Keratinocyte (primary cell): ENCODE data around the gene MED26.

Experiments used
- CTCF ChIP-seq, 3 experiments: IDR thresholded peaks in 1 of 3; conservative IDR thresholded peaks in 1 of 3; optimal IDR thresholded peaks in 1 of 3; 2 replicates in 2 of 3; 3 replicates in 1 of 3; pipeline versions ENCODE3 to v1.5.1; 2011; ENCODE audit warnings: low read length in 3 of 3, mild to moderate bottlenecking in 3 of 3, moderate library complexity in 2 of 3, control low read depth in 1 of 3, inconsistent platforms in 1 of 3; ENCODE audit not compliant: insufficient read depth in 2 of 3; ENCODE audit errors: extremely low read depth in 1 of 3
- EZH2 ChIP-seq: IDR thresholded peaks from one replicate; pipeline ENCODE4 v1.6.1; 2012; ENCODE audit warnings: inconsistent platforms, mild to moderate bottlenecking, low read length, moderate library complexity

DNA sequence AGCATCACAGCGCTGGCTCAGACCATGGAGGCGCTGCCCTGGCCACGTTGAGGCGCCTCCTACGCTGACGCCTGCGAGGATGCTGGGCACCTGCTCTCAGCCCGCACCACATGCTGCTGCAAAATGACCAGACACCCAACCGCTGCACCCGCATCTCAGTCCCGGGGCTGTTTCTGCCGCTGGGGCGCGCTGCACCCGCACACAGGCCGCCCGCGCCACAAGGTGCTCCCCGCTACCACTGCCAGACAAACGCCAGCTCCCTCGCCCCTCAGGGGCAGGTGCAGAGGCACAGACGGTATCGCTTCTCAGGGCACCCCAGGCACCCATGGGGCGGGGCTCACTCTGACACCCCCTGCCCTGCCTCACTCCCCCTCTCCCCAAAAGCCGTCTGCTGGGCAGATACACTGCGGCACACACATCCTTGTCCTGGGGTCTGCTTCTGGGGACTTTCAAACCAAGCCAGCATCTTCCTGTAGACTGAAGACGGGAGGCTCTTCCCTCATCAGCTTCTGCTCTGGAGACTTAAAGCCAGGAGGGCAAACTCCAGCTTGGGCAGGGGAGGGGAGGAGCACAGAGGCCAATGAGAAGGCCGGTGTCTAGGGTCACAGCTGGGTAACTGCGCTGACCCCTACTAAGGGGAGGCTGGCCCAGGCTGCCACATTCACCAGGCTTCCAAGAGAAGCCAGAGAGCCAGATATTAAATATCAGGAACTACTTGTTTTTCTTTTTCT lies 102.1 kb downstream of the MED26 start:
- no peak for TF ChIP-seq CTCF (optimal IDR thresholded peaks at IDR 0.05 in 1 of 3, IDR thresholded peaks at IDR 0.05 in 1 of 3, conservative IDR thresholded peaks at IDR 0.05 in 1 of 3; ENCODE audit: extremely low read depth in 1 of 3, insufficient read depth in 2 of 3, low read length in 3 of 3)
- TF ChIP-seq EZH2 = no peak
